K562 (cell line): Measurements from ENCODE around the gene PRKAR2B. TPM values are rescaled to one million over a fixed set of nuclear protein-coding genes. Genes with fewer than 3 reads are reported as not detected.
A peak's percentile ranks its signal among the peaks of the same experiment; 100 is the strongest.

Experiments used
- BDP1 ChIP-seq: IDR thresholded peaks from 3 replicates; pipeline ENCODE4 v1.6.1; 2011; ENCODE audit not compliant: insufficient read length, insufficient read depth
- CAMTA2 ChIP-seq: fragments of 250-450 bp; sonication (Bioruptor Pico); conservative IDR thresholded peaks from 2 replicates; pipeline ENCODE4 v1.5.1; 2022
- CCAR2 ChIP-seq: fragments of 200-400 bp; formaldehyde crosslinking; IDR thresholded peaks from 2 replicates; pipeline ENCODE4 v1.6.1; 2017; ENCODE audit warnings: mild to moderate bottlenecking, low read depth, low read length
- FOXK2 ChIP-seq, 2 experiments: fragments of 450-650 bp; IDR thresholded peaks in 1 of 2; conservative IDR thresholded peaks in 1 of 2; 2 replicates each; pipeline ENCODE4 v1.6.1; 2016; ENCODE audit warnings: low read depth in 2 of 2, mild to moderate bottlenecking in 1 of 2
- FOXM1 ChIP-seq, 2 experiments: fragments of 450-650 bp in 1 of 2; sonication (generic) in 1 of 2; formaldehyde crosslinking in 1 of 2; IDR thresholded peaks; 2 replicates each; pipeline versions ENCODE4 v1.6.1 to v1.9.0; 2017 to 2022; ENCODE audit warnings: low read depth in 2 of 2, mild to moderate bottlenecking in 2 of 2, missing genetic modification reagents in 1 of 2, moderate library complexity in 1 of 2
- HDAC1 ChIP-seq, 2 experiments: fragments of 450-650 bp; IDR thresholded peaks; 2 replicates each; pipeline ENCODE4 v1.6.1; 2016 to 2017; ENCODE audit warnings: inconsistent platforms in 1 of 2, mild to moderate bottlenecking in 1 of 2, moderate library complexity in 1 of 2
- JUNB ChIP-seq: fragments of 450-650 bp; formaldehyde crosslinking; conservative IDR thresholded peaks from 2 replicates; pipeline ENCODE4 v1.4.0; 2020; ENCODE audit warnings: mild to moderate bottlenecking
- LARP7 ChIP-seq: fragments of 450-650 bp; IDR thresholded peaks from 2 replicates; pipeline ENCODE4 v1.6.1; 2016
- MBD2 ChIP-seq: sonication (generic); IDR thresholded peaks from 2 replicates; pipeline ENCODE4 v1.6.1; 2016; ENCODE audit warnings: low read depth, borderline replicate concordance
- TGIF2 ChIP-seq: sonication (generic); formaldehyde crosslinking; IDR thresholded peaks from 2 replicates; pipeline ENCODE4 v1.8.1; 2022; ENCODE audit warnings: mild to moderate bottlenecking, missing genetic modification reagents, moderate library complexity
- XRCC3 ChIP-seq: fragments of 450-650 bp; IDR thresholded peaks from 2 replicates; pipeline ENCODE4 v1.6.1; 2017; ENCODE audit warnings: mild to moderate bottlenecking, moderate library complexity
- ZBTB8A ChIP-seq: fragments of 450-650 bp; IDR thresholded peaks from 2 replicates; pipeline ENCODE4 v1.6.1; 2018; ENCODE audit warnings: mild to moderate bottlenecking, moderate library complexity; ENCODE audit not compliant: partially characterized antibody
- ZNF253 ChIP-seq: fragments of 250-450 bp; sonication (Bioruptor Pico); conservative IDR thresholded peaks from 2 replicates; pipeline ENCODE4 v1.6.1; 2021; ENCODE audit warnings: mild to moderate bottlenecking
- ZNF347 ChIP-seq: fragments of 450-650 bp; formaldehyde crosslinking; IDR thresholded peaks from 2 replicates; pipeline ENCODE4 v1.4.0; 2020; ENCODE audit warnings: low read depth, mild to moderate bottlenecking, moderate library complexity
- ZNF431 ChIP-seq: sonication (generic); formaldehyde crosslinking; IDR thresholded peaks from 2 replicates; pipeline ENCODE4 v1.8.0; 2022; ENCODE audit warnings: mild to moderate bottlenecking, missing genetic modification reagents
- ZNF644 ChIP-seq: fragments of 200-800 bp; sonication (Bioruptor generic); IDR thresholded peaks from 2 replicates; pipeline ENCODE4 v1.6.1; 2016; ENCODE audit warnings: low read depth, missing genetic modification characterization, missing compliant biosample characterization
- ZZZ3 ChIP-seq: fragments of 450-650 bp; IDR thresholded peaks from 2 replicates; pipeline ENCODE4 v1.6.1; 2016; ENCODE audit warnings: antibody characterized with exemption, mild to moderate bottlenecking, moderate library complexity
- polyA plus RNA-seq, 8 experiments: library from polyadenylated mRNA; depleted of rRNA in 4 of 8; stranded (reverse) in 5 of 8; unstranded in 3 of 8; fragments of >200 nt; fragmentation: Nextera tagmentation in 2 of 8; fragmentation: Illumina TruSeq in 1 of 8; extraction: Ambion mirVana in 2 of 8; extraction: Trizol in 1 of 8; gene quantifications; 2 replicates each; pipeline versions ENCODE4 v1.2.1 to v1.2.3, GENCODE V29; 2011 to 2014; ENCODE audit warnings: inconsistent platforms in 1 of 8, missing spikeins in 1 of 8
- total RNA-seq, 7 experiments: library from RNA; depleted of rRNA in 6 of 7; stranded (reverse); fragments of >200 nt in 6 of 7; fragmentation: Illumina TruSeq in 2 of 7; extraction: Trizol in 2 of 7; gene quantifications; 2 replicates each; pipeline versions ENCODE4 v1.2.1 to v1.2.3, GENCODE V29; 2011 to 2021; ENCODE audit warnings: low replicate concordance in 1 of 7
- TF ChIP-seq, protein P1 (sequence below): fragments of 250-450 bp; sonication (Bioruptor Pico); IDR thresholded peaks from 2 replicates; pipeline ENCODE4 v1.5.0; 2021
- TF ChIP-seq, protein P2 (sequence below): sonication (generic); formaldehyde crosslinking; IDR thresholded peaks from 2 replicates; pipeline ENCODE4 v1.8.0; 2022; ENCODE audit warnings: missing genetic modification reagents, mild to moderate bottlenecking, borderline replicate concordance
- TF ChIP-seq, protein P3 (sequence below), 2 experiments: fragments of 450-650 bp in 1 of 2; sonication (generic) in 1 of 2; formaldehyde crosslinking in 1 of 2; IDR thresholded peaks in 1 of 2; conservative IDR thresholded peaks in 1 of 2; 2 replicates each; pipeline versions ENCODE4 v1.6.1 to v1.8.1; 2016 to 2023; ENCODE audit warnings: mild to moderate bottlenecking in 2 of 2, moderate library complexity in 2 of 2, inconsistent platforms in 1 of 2, missing genetic modification reagents in 1 of 2
- TF ChIP-seq, protein P4 (sequence below): sonication (generic); formaldehyde crosslinking; IDR thresholded peaks from 2 replicates; pipeline ENCODE4 v1.9.0; 2022; ENCODE audit warnings: mild to moderate bottlenecking, missing genetic modification reagents
- TF ChIP-seq, protein P5 (sequence below): fragments of 250-450 bp; sonication (Bioruptor Pico); IDR thresholded peaks from 2 replicates; pipeline ENCODE4 v1.9.0; 2021; ENCODE audit warnings: mild to moderate bottlenecking, inconsistent platforms

The PRKAR2B gene
- total and polyA plus RNA-seq, 9 of the 15 experiments (the other 6 are each of a cell fraction or from before 2014, with no cell fraction given): 59.0 to 173 (median 129) TPM

DNA sequence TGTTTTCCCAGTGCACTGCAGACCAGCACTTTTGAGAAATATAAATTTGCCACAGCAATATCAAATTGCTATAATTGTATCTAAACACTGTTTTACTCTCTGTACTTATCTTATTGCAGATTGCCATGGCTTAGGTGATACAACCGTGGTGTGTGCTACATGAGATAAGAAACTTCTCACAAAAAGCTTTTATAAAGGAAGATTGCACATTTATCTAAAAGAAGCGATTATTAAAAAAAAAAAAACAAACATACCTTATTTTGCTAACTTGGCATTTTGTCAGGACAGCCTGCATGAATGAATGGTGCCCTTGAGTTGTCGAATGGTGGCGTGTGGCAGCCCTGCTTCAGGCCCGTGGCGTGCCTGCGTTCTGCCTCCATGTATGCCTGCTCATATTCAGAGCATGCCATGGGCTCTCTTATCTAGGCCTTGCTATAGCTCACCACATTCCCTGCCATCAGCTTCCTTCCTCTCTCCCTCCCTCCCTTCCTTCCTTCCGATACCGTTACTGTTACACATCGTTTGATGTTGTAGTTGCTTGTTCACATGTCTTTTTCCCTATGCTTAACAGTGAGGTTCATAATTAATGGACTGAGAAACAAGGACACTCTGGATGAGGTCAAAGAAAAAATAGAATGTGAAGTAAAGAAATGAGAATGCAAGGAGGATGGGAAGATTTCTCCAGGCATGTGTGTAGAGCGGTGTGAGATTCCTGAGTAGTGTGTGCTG lies 34.9 kb downstream of the PRKAR2B start (continued):
- TF ChIP-seq BDP1 (no peak), ZNF253 (no peak), ZNF347 (no peak), FOXM1 (IDR thresholded peaks at IDR 0.05; ENCODE audit: low read depth) (peak; percentile 73), FOXM1 (CRISPR knock-in tag; IDR thresholded peaks at IDR 0.05; ENCODE audit: low read depth) (no peak), MBD2 (peak; percentile 54; the same call in 1 of the 2 replicates), CCAR2 (no peak), ZNF644 (tag) (0 out of 2 replicates have a peak, but pooled peaks have one; percentile 19), XRCC3 (no peak; the same call in 1 of the 2 replicates), JUNB (CRISPR knock-in tag) (0 out of 2 replicates have a peak, but pooled peaks have one; percentile 21), TGIF2 (CRISPR knock-in tag) (no peak), LARP7 (no peak), ZBTB8A (no peak), ZNF431 (no peak), ZZZ3 (no peak; the same call in 1 of the 2 replicates), HDAC1 (IDR thresholded peaks at IDR 0.05) (peak in 1 of 2 experiments; percentile 89; a peak in 2 of 4 replicates), FOXK2 (conservative IDR thresholded peaks at IDR 0.05 in 1 of 2, IDR thresholded peaks at IDR 0.05 in 1 of 2; ENCODE audit: low read depth in 2 of 2) (no peak), CAMTA2 (CRISPR knock-in tag) (no peak; the same call in 1 of the 2 replicates)
- TF ChIP-seq, protein P1, sequence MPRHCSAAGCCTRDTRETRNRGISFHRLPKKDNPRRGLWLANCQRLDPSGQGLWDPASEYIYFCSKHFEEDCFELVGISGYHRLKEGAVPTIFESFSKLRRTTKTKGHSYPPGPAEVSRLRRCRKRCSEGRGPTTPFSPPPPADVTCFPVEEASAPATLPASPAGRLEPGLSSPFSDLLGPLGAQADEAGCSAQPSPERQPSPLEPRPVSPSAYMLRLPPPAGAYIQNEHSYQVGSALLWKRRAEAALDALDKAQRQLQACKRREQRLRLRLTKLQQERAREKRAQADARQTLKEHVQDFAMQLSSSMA (CRISPR knock-in tag): no peak
- TF ChIP-seq, protein P2, sequence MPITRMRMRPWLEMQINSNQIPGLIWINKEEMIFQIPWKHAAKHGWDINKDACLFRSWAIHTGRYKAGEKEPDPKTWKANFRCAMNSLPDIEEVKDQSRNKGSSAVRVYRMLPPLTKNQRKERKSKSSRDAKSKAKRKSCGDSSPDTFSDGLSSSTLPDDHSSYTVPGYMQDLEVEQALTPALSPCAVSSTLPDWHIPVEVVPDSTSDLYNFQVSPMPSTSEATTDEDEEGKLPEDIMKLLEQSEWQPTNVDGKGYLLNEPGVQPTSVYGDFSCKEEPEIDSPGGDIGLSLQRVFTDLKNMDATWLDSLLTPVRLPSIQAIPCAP (CRISPR knock-in tag): no peak
- TF ChIP-seq, protein P3, sequence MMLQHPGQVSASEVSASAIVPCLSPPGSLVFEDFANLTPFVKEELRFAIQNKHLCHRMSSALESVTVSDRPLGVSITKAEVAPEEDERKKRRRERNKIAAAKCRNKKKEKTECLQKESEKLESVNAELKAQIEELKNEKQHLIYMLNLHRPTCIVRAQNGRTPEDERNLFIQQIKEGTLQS (IDR thresholded peaks at IDR 0.05): 0 out of 2 replicates have a peak, but pooled peaks have one; percentile 35
- TF ChIP-seq, protein P3 (CRISPR knock-in tag; conservative IDR thresholded peaks at IDR 0.05): no peak
- TF ChIP-seq, protein P4, sequence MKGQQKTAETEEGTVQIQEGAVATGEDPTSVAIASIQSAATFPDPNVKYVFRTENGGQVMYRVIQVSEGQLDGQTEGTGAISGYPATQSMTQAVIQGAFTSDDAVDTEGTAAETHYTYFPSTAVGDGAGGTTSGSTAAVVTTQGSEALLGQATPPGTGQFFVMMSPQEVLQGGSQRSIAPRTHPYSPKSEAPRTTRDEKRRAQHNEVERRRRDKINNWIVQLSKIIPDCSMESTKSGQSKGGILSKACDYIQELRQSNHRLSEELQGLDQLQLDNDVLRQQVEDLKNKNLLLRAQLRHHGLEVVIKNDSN (CRISPR knock-in tag): no peak
- TF ChIP-seq, protein P5, sequence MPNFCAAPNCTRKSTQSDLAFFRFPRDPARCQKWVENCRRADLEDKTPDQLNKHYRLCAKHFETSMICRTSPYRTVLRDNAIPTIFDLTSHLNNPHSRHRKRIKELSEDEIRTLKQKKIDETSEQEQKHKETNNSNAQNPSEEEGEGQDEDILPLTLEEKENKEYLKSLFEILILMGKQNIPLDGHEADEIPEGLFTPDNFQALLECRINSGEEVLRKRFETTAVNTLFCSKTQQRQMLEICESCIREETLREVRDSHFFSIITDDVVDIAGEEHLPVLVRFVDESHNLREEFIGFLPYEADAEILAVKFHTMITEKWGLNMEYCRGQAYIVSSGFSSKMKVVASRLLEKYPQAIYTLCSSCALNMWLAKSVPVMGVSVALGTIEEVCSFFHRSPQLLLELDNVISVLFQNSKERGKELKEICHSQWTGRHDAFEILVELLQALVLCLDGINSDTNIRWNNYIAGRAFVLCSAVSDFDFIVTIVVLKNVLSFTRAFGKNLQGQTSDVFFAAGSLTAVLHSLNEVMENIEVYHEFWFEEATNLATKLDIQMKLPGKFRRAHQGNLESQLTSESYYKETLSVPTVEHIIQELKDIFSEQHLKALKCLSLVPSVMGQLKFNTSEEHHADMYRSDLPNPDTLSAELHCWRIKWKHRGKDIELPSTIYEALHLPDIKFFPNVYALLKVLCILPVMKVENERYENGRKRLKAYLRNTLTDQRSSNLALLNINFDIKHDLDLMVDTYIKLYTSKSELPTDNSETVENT: no peak
